GM19468 (cell line): Measurements from ENCODE around the gene CD2AP.
A peak's percentile ranks its signal among the peaks of the same experiment; 100 is the strongest.
"Not testable (repeated sequence)": the region's sequence is repeated elsewhere in the genome, so short reads cannot be mapped to it uniquely, and the experiment has no call there.

Source experiments
- ATAC-seq: cut with Tn5 transposase; IDR thresholded peaks from one replicate; pipeline ENCODE4 v1.9.1; 2021; ENCODE audit warnings: mild to moderate bottlenecking, moderate library complexity, moderate number of reproducible peaks; ENCODE audit not compliant: unreplicated experiment; ENCODE audit errors: extremely low read depth

CD2AP gene

GRCh38 chr6:47545223-47545622 lies 67.6 kb downstream of the CD2AP start:
- no peak for ATAC-seq

GRCh38 chr6:47551670-47552069 lies 74.1 kb downstream of the CD2AP start:
- ATAC-seq, result no peak

GRCh38 chr6:47552319-47552718 lies 74.7 kb downstream of the CD2AP start:
- ATAC-seq, result no peak

GRCh38 chr6:47553243-47553642 lies 75.7 kb downstream of the CD2AP start:
- ATAC-seq, result not testable (repeated sequence)

GRCh38 chr6:47556459-47556858 lies 78.9 kb downstream of the CD2AP start:
- not testable (repeated sequence) for ATAC-seq

GRCh38 chr6:47563162-47563561 lies 85.6 kb downstream of the CD2AP start:
- ATAC-seq, result no peak

GRCh38 chr6:47566602-47567001 lies 89.0 kb downstream of the CD2AP start:
- ATAC-seq, result not testable (repeated sequence)

GRCh38 chr6:47567586-47567985 lies 90.0 kb downstream of the CD2AP start:
- ATAC-seq, result no peak

- ATAC-seq, result no peak
These were observed 93.9 kb downstream of the CD2AP start for GRCh38 chr6:47571488-47571887.

GRCh38 chr6:47573109-47573508 lies 95.5 kb downstream of the CD2AP start:
- no peak for ATAC-seq

- ATAC-seq, result no peak
These were observed 97.2 kb downstream of the CD2AP start for GRCh38 chr6:47574789-47575188.

GRCh38 chr6:47579040-47579439 lies 101.5 kb downstream of the CD2AP start:
- no peak for ATAC-seq

- ATAC-seq, result peak; percentile 85
These were observed 104.0 kb downstream of the CD2AP start for GRCh38 chr6:47581591-47581990.

- no peak for ATAC-seq
These were observed 109.9 kb downstream of the CD2AP start for GRCh38 chr6:47587493-47587892.

- ATAC-seq, result no peak
These were observed 114.7 kb downstream of the CD2AP start for GRCh38 chr6:47592131-47592840.

- no peak for ATAC-seq
These were observed 116.4 kb downstream of the CD2AP start for GRCh38 chr6:47593979-47594378.

- ATAC-seq, result no peak
These were observed 118.2 kb downstream of the CD2AP start for GRCh38 chr6:47595785-47596184.

GRCh38 chr6:47598367-47598766 lies 120.8 kb downstream of the CD2AP start:
- no peak for ATAC-seq

GRCh38 chr6:47599512-47599911 lies 121.9 kb downstream of the CD2AP start:
- ATAC-seq, result no peak

- ATAC-seq, result no peak
These were observed 125.6 kb downstream of the CD2AP start for GRCh38 chr6:47603227-47603626.

GRCh38 chr6:47603995-47604394 lies 126.4 kb downstream of the CD2AP start:
- no peak for ATAC-seq

- no peak for ATAC-seq
These were observed 144.4 kb downstream of the CD2AP start for GRCh38 chr6:47621838-47622449.
